H1 (cell line): ENCODE measurements around the gene DBNL. TPM values are rescaled to one million over a fixed set of nuclear protein-coding genes. Genes with fewer than 3 reads are reported as not detected.

Experiments used
- CTCF ChIA-PET: fragments of 300-600 bp; sonication (Branson Sonifier 250); formaldehyde crosslinking; loops from one replicate; lab custom pipeline; 2021; ENCODE audit not compliant: partially characterized antibody; lab: Charles Lee
- POLR2A ChIA-PET: fragments of 300-600 bp; sonication (Branson Sonifier 250); formaldehyde crosslinking; loops from one replicate; lab custom pipeline; 2021; ENCODE audit warnings: inconsistent platforms; ENCODE audit not compliant: partially characterized antibody; lab: Charles Lee
- DNase-seq, 2 experiments: peaks; one replicate each; pipeline versions ENCODE4 v3.0.0 to v3.0.0-alpha.2; 2010 to 2022; ENCODE audit warnings: low spot score in 2 of 2, low read depth in 1 of 2, mixed read lengths in 1 of 2
- FAIRE-seq: peaks from 2 replicates; lab custom pipeline; 2011; peaks lifted over from hg19 to GRCh38; lab: Jason Lieb, UNC
- H2AFZ ChIP-seq: 2 replicates; pipeline ENCODE4 v1.8.1; 2012; ENCODE audit warnings: low read length, inconsistent platforms
- H2AK5ac ChIP-seq: 2 replicates; pipeline ENCODE4 v1.6.1; 2013; ENCODE audit warnings: low read depth, low read length
- H2BK120ac ChIP-seq: replicated peaks from 2 replicates; pipeline ENCODE3; 2013; ENCODE audit warnings: low read depth, low read length, inconsistent platforms
- H2BK12ac ChIP-seq: 2 replicates; pipeline ENCODE4 v1.6.1; 2013; ENCODE audit warnings: low read depth, low read length
- H2BK15ac ChIP-seq: 2 replicates; pipeline ENCODE4 v1.6.1; 2013; ENCODE audit warnings: low read length
- H2BK20ac ChIP-seq: 2 replicates; pipeline ENCODE4 v1.6.1; 2013; ENCODE audit warnings: low read length
- H2BK5ac ChIP-seq: 2 replicates; pipeline ENCODE4 v1.6.1; 2013; ENCODE audit warnings: low read depth, low read length
- H3K14ac ChIP-seq: 2 replicates; pipeline ENCODE4 v1.6.1; 2013; ENCODE audit warnings: inconsistent platforms; ENCODE audit not compliant: insufficient read length
- H3K18ac ChIP-seq: 2 replicates; pipeline ENCODE4 v1.6.1; 2013; ENCODE audit warnings: low read length; ENCODE audit errors: extremely low read depth
- H3K23ac ChIP-seq: 2 replicates; pipeline ENCODE4 v1.6.1; 2013; ENCODE audit warnings: inconsistent platforms; ENCODE audit not compliant: insufficient read length
- H3K23me2 ChIP-seq: 2 replicates; pipeline ENCODE4 v1.6.1; 2013; ENCODE audit warnings: low read depth, low read length
- H3K27ac ChIP-seq: 2 replicates; pipeline ENCODE4 v1.6.1; 2011; ENCODE audit warnings: low read depth, low read length, inconsistent platforms
- H3K27me3 ChIP-seq, 4 experiments: replicated peaks in 1 of 4; 1 replicate in 1 of 4; 2 replicates in 3 of 4; pipeline versions ENCODE4 v1.6.1 to v1.8.1; 2011 to 2013; ENCODE audit warnings: low read length in 3 of 4, mild to moderate bottlenecking in 3 of 4, inconsistent platforms in 2 of 4, mixed read lengths in 2 of 4, moderate library complexity in 1 of 4; ENCODE audit not compliant: control insufficient read depth in 3 of 4, insufficient read depth in 3 of 4; ENCODE audit errors: extremely low read depth in 1 of 4
- H3K36me3 ChIP-seq, 4 experiments: 2 replicates each; pipeline versions ENCODE4 v1.6.1 to v1.8.1; 2011 to 2013; ENCODE audit warnings: mild to moderate bottlenecking in 4 of 4, low read length in 3 of 4, moderate library complexity in 2 of 4, control low read depth in 1 of 4, inconsistent platforms in 1 of 4; ENCODE audit not compliant: insufficient read depth in 4 of 4, control insufficient read depth in 2 of 4
- H3K4ac ChIP-seq: replicated peaks from 2 replicates; pipeline ENCODE3; 2013; ENCODE audit warnings: low read length, low read depth, mixed read lengths, inconsistent platforms; ENCODE audit not compliant: insufficient read length
- H3K4me1 ChIP-seq, 4 experiments: replicated peaks in 1 of 4; 1 replicate in 1 of 4; 2 replicates in 3 of 4; pipeline versions ENCODE4 v1.6.1 to v1.8.1; 2011 to 2013; ENCODE audit warnings: low read length in 3 of 4, inconsistent platforms in 2 of 4, mixed read lengths in 1 of 4; ENCODE audit not compliant: insufficient read depth in 4 of 4, control insufficient read depth in 3 of 4
- H3K4me2 ChIP-seq, 2 experiments: 2 replicates each; pipeline versions ENCODE4 v1.6.1 to v1.8.1; 2011 to 2013; ENCODE audit warnings: low read depth in 2 of 2, low read length in 2 of 2, control low read depth in 1 of 2, inconsistent platforms in 1 of 2, mild to moderate bottlenecking in 1 of 2; ENCODE audit not compliant: insufficient read depth in 1 of 2
- H3K4me3 ChIP-seq, 4 experiments: fragments of 200-600, 300-600 bp in 1 of 4; sonication (generic), shearing (Covaris generic), sonication (Bioruptor Twin) in 1 of 4; 2 replicates each; pipeline versions ENCODE4 v1.5.1 to v1.8.1; 2011 to 2016; ENCODE audit warnings: low read length in 4 of 4, low read depth in 3 of 4, control low read depth in 2 of 4, inconsistent platforms in 2 of 4, mild to moderate bottlenecking in 2 of 4, mixed read lengths in 1 of 4, moderate library complexity in 1 of 4; ENCODE audit not compliant: insufficient read depth in 2 of 4; ENCODE audit errors: extremely low read depth in 1 of 4
- H3K56ac ChIP-seq: replicated peaks from 2 replicates; pipeline ENCODE3; 2013; ENCODE audit warnings: low read depth, mild to moderate bottlenecking, mixed read lengths, low read length, inconsistent platforms; ENCODE audit not compliant: insufficient read length
- H3K79me1 ChIP-seq: 2 replicates; pipeline ENCODE4 v1.6.1; 2013; ENCODE audit warnings: low read depth, low read length, control low read depth
- H3K79me2 ChIP-seq, 2 experiments: 2 replicates each; pipeline versions ENCODE4 v1.6.1 to v1.8.1; 2012 to 2013; ENCODE audit warnings: low read length in 2 of 2, mild to moderate bottlenecking in 2 of 2, inconsistent platforms in 1 of 2; ENCODE audit not compliant: insufficient read depth in 2 of 2, control insufficient read depth in 1 of 2
- H3K9ac ChIP-seq, 4 experiments: replicated peaks in 1 of 4; 1 replicate in 1 of 4; 2 replicates in 3 of 4; pipeline versions ENCODE4 v1.6.1 to v1.8.1; 2011 to 2013; ENCODE audit warnings: low read depth in 3 of 4, low read length in 3 of 4, control low read depth in 2 of 4, mild to moderate bottlenecking in 2 of 4, moderate library complexity in 2 of 4, inconsistent platforms in 1 of 4; ENCODE audit errors: extremely low read depth in 1 of 4
- H3K9me3 ChIP-seq, 2 experiments: 2 replicates each; pipeline versions ENCODE4 v1.6.1 to v1.8.1; 2012 to 2013; ENCODE audit warnings: mild to moderate bottlenecking in 2 of 2, moderate library complexity in 2 of 2, control low read depth in 1 of 2, inconsistent platforms in 1 of 2, low read depth in 1 of 2, low read length in 1 of 2, mixed read lengths in 1 of 2; ENCODE audit not compliant: insufficient read depth in 2 of 2
- H4K20me1 ChIP-seq, 2 experiments: replicated peaks in 1 of 2; 2 replicates each; pipeline versions ENCODE3 to v1.8.1; 2011 to 2013; ENCODE audit warnings: inconsistent platforms in 2 of 2, low read length in 2 of 2, mild to moderate bottlenecking in 1 of 2; ENCODE audit not compliant: insufficient read depth in 2 of 2, control insufficient read depth in 1 of 2
- H4K5ac ChIP-seq: 2 replicates; pipeline ENCODE4 v1.6.1; 2013; ENCODE audit warnings: low read length, low read depth, mixed read lengths, inconsistent platforms; ENCODE audit not compliant: insufficient read length
- H4K8ac ChIP-seq: 2 replicates; pipeline ENCODE4 v1.8.0; 2013; ENCODE audit warnings: mild to moderate bottlenecking, moderate library complexity, low read length, inconsistent platforms; ENCODE audit not compliant: insufficient read depth; ENCODE audit errors: extremely low read depth
- H4K91ac ChIP-seq: replicated peaks from 2 replicates; pipeline ENCODE3; 2013; ENCODE audit warnings: low read length, mixed read lengths, inconsistent platforms; ENCODE audit not compliant: insufficient read length
- POU5F1 ChIP-seq: IDR thresholded peaks from 2 replicates; pipeline ENCODE4 v1.6.1; 2011; ENCODE audit warnings: low read depth, mild to moderate bottlenecking, low read length, moderate library complexity
- SP4 ChIP-seq: IDR thresholded peaks from 2 replicates; pipeline ENCODE4 v1.6.1; 2012; ENCODE audit warnings: low read length, inconsistent platforms
- WGBS, 2 experiments: shearing (Covaris generic) in 1 of 2; methylation state at CpG; one replicate each; pipeline versions ENCODE4 v1.1.6 to v1.1.7; 2013 to 2015; ENCODE audit warnings: low lambda C conversion rate in 2 of 2, mixed read lengths in 2 of 2, inconsistent platforms in 1 of 2, low coverage in 1 of 2, missing lambda C conversion rate in 1 of 2; ENCODE audit not compliant: insufficient replicate concordance in 2 of 2, insufficient coverage in 1 of 2, insufficient read length in 1 of 2; ENCODE audit errors: extremely low coverage in 1 of 2, missing lambda C conversion rate in 1 of 2; 5-methylcytosine and 5-hydroxymethylcytosine counted together
- polyA plus RNA-seq, 7 experiments: library from polyadenylated mRNA; depleted of rRNA in 3 of 7; stranded (reverse) in 5 of 7; unstranded in 2 of 7; fragments of >200 nt in 5 of 7; fragments of 200-250 nt in 2 of 7; gene quantifications; 1 replicate in 5 of 7; 2 replicates in 1 of 7; 4 replicates in 1 of 7; pipeline versions ENCODE4 v1.2.1 to v1.2.3, GENCODE V29; 2011 to 2013; ENCODE audit warnings: missing spikeins in 2 of 7, mixed read lengths in 2 of 7
- total RNA-seq: library from RNA; stranded (reverse); fragmentation: NEBNext Ultra II Directional; extraction: Animal tissue kit (Norgen Biotek cat#: 25700); gene quantifications from 2 replicates; pipeline ENCODE4 v1.2.1, GENCODE V29; 2021
- TF ChIP-seq, protein P1 (sequence below): IDR thresholded peaks from 2 replicates; pipeline ENCODE4 v1.6.1; 2011; ENCODE audit warnings: low read length, improper control_type of control experiment

DBNL gene
- total and polyA plus RNA-seq, 2 of the 8 experiments (the other 6 are each of a cell fraction or from before 2014, with no cell fraction given), result 30.9 to 56.6 TPM

- peaks cover 2 to 3% of the 10 kb centered on the region in 2 experiments for H4K20me1 ChIP-seq
- no peak overlapping the region for H3K18ac ChIP-seq
- H3K4me3 ChIP-seq, result no peak overlapping the region
- H4K5ac ChIP-seq, result no peak overlapping the region
- no peak overlapping the region for H2BK15ac ChIP-seq
- TF ChIP-seq, protein P1, sequence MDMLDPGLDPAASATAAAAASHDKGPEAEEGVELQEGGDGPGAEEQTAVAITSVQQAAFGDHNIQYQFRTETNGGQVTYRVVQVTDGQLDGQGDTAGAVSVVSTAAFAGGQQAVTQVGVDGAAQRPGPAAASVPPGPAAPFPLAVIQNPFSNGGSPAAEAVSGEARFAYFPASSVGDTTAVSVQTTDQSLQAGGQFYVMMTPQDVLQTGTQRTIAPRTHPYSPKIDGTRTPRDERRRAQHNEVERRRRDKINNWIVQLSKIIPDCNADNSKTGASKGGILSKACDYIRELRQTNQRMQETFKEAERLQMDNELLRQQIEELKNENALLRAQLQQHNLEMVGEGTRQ, result no peak
- TF ChIP-seq SP4 (no peak), POU5F1 (no peak)
- WGBS, 2 experiments, result 96% methylated on average over 7 of the region's 10 CpGs; no CpG with 5 or more reads in 1 of the 2 experiments
- H3K79me2 ChIP-seq, result no peaks in the 10 kb centered on the region; a peak in 1 of 4 replicates
- no peak overlapping the region for H2BK12ac ChIP-seq
- H2BK5ac ChIP-seq, result no peak overlapping the region
- no peak for FAIRE-seq
- no peak overlapping the region for H3K9ac ChIP-seq
- peaks cover 0 to 29% (median 16%) of the 10 kb centered on the region in 4 experiments; a peak in 6 of 7 replicates for H3K27me3 ChIP-seq
- no peak overlapping the region for H3K27ac ChIP-seq
- peaks cover 4% of the 10 kb centered on the region; the same call in 1 of the 2 replicates for H3K79me1 ChIP-seq
- no peak overlapping the region for H3K14ac ChIP-seq
- H4K91ac ChIP-seq, result no peak overlapping the region
- no peaks in the 10 kb centered on the region; a peak in 2 of 8 replicates for H3K36me3 ChIP-seq
- no peak overlapping the region for H2BK20ac ChIP-seq
- POLR2A ChIA-PET, result interaction anchor here (1.1 to 1.4 kb wide), 3 partner anchors 9 to 16 kb away, joined by 4 to 9 read pairs (median 6); partner anchors contain the start of gene POLD2
- DNase-seq, result no peak
- peak overlapping the region; percentile 6; the same call in 1 of the 2 replicates for H4K8ac ChIP-seq
- no peak overlapping the region for H3K56ac ChIP-seq
- no peaks in the 10 kb centered on the region for H3K9me3 ChIP-seq
- peaks cover 15% of the 10 kb centered on the region for H3K23me2 ChIP-seq
- no peak overlapping the region for H3K4ac ChIP-seq
- H2AFZ ChIP-seq, result no peak overlapping the region
- H3K23ac ChIP-seq, result no peak overlapping the region
- no peak overlapping the region for H2AK5ac ChIP-seq
- no peak overlapping the region; a peak in 1 of 4 replicates for H3K4me2 ChIP-seq
- CTCF ChIA-PET, result interaction anchor here (0.8 to 1.0 kb wide), 2 partner anchors 21 to 25 kb away, joined by 3 read pairs; no protein-coding TSS in a partner anchor
- H3K4me1 ChIP-seq, result peaks cover 0 to 12% (median 9%) of the 10 kb centered on the region in 4 experiments; a peak in 6 of 7 replicates
- no peak overlapping the region for H2BK120ac ChIP-seq
Observed at GRCh38 chr7:44106311-44107065, 62.0 kb downstream of the DBNL start.
